GM19238 (cell line): ENCODE data around the gene DUSP16.
"Not testable (repeated sequence)": the region's sequence is repeated elsewhere in the genome, so short reads cannot be mapped to it uniquely, and the experiment has no call there.

Experiments
- DNase-seq: peaks from one replicate; pipeline ENCODE4 v3.0.0; 2011; ENCODE audit warnings: low spot score; ENCODE audit not compliant: insufficient read length

DUSP16 gene, protein sequence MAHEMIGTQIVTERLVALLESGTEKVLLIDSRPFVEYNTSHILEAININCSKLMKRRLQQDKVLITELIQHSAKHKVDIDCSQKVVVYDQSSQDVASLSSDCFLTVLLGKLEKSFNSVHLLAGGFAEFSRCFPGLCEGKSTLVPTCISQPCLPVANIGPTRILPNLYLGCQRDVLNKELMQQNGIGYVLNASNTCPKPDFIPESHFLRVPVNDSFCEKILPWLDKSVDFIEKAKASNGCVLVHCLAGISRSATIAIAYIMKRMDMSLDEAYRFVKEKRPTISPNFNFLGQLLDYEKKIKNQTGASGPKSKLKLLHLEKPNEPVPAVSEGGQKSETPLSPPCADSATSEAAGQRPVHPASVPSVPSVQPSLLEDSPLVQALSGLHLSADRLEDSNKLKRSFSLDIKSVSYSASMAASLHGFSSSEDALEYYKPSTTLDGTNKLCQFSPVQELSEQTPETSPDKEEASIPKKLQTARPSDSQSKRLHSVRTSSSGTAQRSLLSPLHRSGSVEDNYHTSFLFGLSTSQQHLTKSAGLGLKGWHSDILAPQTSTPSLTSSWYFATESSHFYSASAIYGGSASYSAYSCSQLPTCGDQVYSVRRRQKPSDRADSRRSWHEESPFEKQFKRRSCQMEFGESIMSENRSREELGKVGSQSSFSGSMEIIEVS

DNA sequence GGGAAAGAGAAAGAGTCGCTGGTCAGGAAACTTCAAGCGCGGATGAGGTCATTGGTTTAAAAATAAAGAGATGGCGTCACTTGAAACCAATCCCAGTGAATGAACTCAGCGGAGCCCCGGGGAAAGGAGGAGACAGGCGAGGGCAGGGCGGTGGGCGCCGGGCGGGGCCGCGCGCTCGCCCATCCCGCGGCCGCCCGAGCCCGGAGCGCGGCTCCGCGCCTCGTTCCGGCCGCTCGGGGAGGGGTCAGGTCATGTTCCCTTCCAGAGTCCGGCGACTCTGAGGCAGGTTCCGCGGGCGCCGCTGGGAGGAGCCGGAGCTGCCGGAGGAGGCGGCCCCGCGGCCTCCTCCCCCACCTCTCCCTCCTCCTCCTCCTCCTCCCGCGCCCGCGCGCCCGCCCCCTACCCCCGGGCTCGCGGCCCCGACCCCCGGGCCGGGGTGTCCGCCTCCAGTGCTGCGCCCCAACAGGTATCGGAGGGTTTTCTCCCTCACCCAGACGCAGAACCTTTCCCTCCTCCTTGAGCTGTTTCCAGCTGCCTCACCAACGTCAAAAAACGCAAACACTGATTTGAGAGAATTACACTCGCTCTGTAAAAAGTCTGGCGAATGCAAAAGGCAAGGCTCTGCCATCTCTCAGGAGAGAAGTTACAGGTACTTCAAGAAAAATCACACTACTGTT lies at the start of gene DUSP16:
TSS of gene DUSP16 (minus strand) at position 279 of the 677 bp plus-strand sequence. CDS start 41,765 bp downstream, outside the sequence.
- DNase-seq = peak; percentile 79

DNA sequence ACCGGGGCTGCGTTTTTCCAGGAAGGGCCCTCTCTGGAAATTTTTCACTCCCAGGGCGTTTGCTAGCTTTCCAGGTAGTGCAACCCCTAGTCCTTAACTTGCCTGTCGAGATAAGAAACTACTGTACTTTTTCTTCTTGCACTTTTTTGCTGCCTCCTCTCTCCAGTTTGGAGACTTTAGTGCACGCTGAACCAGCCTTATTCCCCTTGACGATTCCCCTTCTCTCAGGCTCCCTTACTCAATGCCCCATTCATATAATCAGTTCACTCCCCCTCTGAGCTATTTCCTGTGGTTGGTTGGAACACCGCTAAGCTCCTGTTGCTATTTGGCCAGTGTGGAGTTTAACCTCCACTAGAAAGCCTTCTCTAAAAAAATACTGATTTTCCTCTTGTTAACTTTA lies 49.7 kb upstream of the DUSP16 start:
- no peak for DNase-seq

DNA sequence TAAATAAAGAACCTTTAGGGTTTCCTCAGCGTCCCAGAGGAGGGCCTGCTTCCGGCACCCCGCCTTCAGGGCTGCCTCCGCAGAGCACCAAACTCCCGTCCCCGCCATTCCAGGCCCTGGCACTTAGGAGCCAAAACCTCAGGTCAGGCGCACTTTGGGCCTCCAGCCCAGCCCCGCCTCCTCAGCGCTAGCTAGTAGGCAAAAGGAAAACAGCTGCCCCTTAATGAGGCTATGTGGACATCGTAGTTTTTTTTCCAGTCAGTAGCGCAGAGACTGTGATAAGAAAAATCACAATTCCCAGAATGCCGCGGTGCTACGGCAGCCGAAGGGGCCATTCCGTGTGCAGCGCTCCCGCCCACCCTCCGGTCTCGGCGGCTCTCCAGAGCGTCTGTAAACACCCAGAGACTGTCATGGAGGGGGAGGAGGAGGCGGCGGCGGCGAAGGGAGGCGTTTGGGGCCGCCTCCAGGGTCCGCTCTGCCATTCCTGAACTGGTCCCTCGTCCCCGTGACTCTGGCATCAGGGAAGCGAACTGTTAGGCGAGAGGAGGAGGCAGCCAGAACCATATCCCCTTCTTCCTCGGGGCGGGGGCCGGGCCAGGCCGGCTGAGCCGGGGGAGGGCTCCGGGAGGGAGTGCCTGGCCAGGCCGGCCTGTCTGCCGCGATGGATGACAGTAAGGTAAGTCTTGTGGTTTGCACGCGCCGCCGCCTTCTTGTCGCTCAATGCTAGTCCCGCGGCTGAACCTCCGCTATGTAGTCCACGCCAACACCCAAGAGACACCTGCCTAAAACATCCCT lies 49.0 kb upstream of the DUSP16 start, which contains the start of gene CREBL2:
TSS of gene CREBL2 (plus strand) at position 365 of the 795 bp plus-strand sequence. CDS start at position 662, 297 bp downstream.
- peak; percentile 74 for DNase-seq

DNA sequence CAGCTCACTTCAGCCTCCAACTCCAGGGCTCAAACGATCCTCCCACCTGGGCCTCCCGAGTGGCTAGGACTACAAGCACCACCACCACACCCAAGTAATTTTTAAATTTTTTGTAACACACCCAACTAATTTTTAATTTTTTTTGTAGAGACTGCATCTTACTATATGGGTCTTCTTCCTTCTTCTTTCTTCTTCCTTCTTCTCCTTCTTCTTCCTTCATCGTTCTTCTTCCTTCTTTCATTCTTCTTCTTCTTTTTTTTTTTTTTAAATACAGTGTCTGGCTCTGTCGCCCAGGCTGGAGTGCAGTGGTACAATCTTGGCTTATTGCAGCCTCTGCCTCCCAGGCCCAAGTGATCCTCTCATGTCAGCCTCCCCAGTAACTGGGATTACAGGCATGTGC lies 48.0 kb upstream of the DUSP16 start:
- no peak for DNase-seq

GRCh38 chr12:12609692-12610091 lies 47.0 kb upstream of the DUSP16 start:
- DNase-seq = no peak

DNA sequence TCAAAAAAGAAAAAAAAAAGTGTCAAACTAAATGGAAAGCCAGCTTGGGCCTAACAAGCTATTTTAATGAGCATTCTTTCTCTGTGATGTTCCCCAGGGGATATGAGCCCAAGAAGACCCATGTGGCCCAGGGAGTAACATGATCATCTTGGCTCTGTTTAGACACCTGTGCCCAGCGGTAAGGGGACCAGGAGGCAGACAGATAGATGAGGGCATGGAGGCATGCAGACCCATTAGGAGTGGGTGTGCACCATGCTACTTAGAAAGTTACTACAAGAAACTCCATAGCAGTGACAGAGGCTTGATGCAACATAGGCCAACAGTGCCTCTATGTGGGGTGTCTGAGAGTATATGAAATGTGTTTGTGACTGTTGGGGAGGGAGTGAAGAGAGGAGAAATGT lies 45.9 kb upstream of the DUSP16 start:
- no peak for DNase-seq

GRCh38 chr12:12606781-12607589 lies 44.3 kb upstream of the DUSP16 start:
- no peak for DNase-seq

GRCh38 chr12:12604740-12605139 lies 42.1 kb upstream of the DUSP16 start:
- DNase-seq = no peak

DNA sequence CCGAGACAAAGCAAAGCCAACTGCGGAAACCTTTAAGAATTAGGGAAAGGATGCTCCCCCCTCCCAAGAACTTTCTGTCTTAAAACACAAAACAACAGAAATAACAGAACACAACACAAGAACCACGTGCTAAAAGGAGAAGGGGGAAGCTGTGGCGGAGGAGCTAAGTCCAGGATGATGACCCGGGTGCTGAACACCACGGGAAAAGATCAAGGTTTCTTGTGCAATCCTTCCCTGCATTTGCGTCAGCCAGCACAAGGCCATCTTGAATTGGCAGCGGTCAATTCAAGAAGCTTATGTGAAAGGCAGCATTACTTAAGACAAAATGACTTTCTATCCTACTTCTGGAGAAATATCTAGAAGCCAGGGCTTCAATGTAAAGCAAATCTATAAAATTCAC lies 38.0 kb upstream of the DUSP16 start:
- no peak for DNase-seq

- no peak for DNase-seq
Measured at GRCh38 chr12:12599750-12600643, 37.3 kb upstream of the DUSP16 start.

- DNase-seq = no peak
Measured at GRCh38 chr12:12598864-12599263, 36.2 kb upstream of the DUSP16 start.

DNA sequence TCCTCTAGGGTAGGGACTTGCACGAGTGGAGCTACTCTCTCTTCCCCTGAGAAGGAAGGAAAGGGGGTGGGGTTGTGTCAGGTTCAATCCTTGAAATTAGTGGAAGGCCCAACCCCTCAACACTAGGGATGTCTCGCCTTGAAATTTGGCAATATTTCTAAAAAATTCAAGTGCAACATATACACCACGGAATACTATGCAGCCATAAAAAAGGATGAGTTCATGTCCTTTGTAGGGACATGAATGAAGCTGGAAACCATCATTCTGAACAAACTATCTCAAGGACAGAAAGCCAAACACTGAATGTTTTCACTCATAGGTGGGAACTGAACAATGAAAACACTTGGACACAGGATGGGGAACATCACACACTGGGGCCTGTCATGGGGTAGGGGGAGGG lies 33.9 kb upstream of the DUSP16 start:
- not testable (repeated sequence) for DNase-seq

- not testable (repeated sequence) for DNase-seq
Measured at GRCh38 chr12:12595929-12596328, 33.3 kb upstream of the DUSP16 start.

DNA sequence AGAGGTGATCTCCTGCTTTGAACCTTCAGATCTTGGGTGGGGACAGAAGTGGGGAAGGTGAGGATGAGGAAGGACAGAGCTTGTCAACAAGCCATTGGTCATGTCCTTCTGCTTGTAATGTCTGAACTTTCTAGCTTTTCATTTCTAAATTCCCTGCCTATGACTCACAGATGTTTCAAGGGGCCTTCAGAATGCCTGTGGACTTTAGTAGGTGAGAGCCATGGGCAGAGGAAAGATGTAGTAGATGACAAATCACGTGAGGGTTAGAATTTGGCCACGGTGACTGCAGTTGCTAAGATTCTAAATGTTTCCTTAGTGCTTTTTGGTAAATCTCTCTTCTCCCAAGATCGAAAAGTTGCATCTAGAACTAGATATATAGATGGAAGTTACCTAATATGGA lies 30.3 kb upstream of the DUSP16 start:
- no peak for DNase-seq

DNA sequence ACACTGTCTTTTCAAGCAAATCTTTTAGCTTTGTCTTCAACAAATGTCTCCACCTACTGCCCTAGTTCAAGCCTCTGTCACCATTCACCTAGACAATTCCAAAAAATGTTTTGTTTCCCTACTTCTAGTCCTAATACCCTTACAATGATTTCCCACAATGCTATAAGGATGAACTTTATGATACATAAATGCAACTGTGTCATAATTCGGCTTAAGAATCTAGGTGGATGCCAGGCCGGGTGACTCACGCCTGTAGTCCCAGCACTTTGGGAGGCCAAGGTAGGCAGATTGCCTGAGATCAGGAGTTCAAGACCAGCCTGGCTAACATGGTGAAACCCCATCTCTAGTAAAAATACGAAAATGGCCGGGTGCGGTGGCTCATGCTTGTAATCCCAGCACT lies 28.3 kb upstream of the DUSP16 start:
- no peak for DNase-seq

GRCh38 chr12:12588436-12588835 lies 25.8 kb upstream of the DUSP16 start:
- not testable (repeated sequence) for DNase-seq

DNA sequence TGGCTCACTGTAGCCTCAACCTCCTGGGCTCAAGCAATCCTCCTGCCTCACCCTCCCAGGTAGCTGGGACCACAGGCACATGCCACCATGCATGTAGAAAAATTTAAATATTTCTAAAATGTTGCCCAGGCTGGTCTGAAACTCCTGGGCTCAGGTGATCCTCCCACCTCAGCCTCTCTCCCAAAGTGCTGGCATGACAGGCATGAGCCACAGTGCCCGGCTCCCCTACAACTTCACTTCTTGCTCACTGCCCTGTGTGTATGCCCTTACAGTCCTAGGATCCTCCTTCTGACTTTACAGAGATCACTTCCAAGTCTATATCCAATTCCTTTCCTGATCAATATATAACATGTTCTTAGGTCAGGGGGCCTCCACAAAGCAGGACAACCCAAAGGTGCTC lies 25.2 kb upstream of the DUSP16 start:
- DNase-seq = no peak

- no peak for DNase-seq
Measured at GRCh38 chr12:12586879-12587675, 24.4 kb upstream of the DUSP16 start.
